Omental fat pad (tissue), 4 donors: ENCODE results near the gene CLTCL1. TPM values are rescaled to one million over a fixed set of nuclear protein-coding genes. Genes with fewer than 3 reads are reported as not detected.

Experiments used
- ATAC-seq: fragments of 150-250 bp; one replicate; pipeline ENCODE4 v1.9.1; 2016; ENCODE audit warnings: mild to moderate bottlenecking, moderate library complexity; ENCODE audit not compliant: low FRiP score
- DNase-seq: peaks from one replicate; pipeline ENCODE4 v3.0.0-alpha.2; 2019; ENCODE audit warnings: low spot score
- CTCF ChIP-seq, 3 donors: fragments of 450-650 bp; IDR thresholded peaks; one replicate each; pipeline ENCODE4 v1.5.1; 2016 to 2017; ENCODE audit warnings: antibody characterized with exemption in 3 of 3, mild to moderate bottlenecking in 3 of 3, moderate library complexity in 2 of 3
- total RNA-seq, 4 donors: library from RNA; depleted of rRNA; stranded (reverse); fragments of >200 nt; gene quantifications; one replicate each; pipeline ENCODE4 v1.1.0, GENCODE V29; 2016

Gene CLTCL1
- total RNA-seq, 4 donors from 2014 or later, result 5.0 to 14.3 (median 5.9) TPM

GRCh38 chr22:19178065-19178656 lies 113.4 kb downstream of the CLTCL1 start:
- peak; percentile 16 for ATAC-seq
- no peak for TF ChIP-seq CTCF (IDR thresholded peaks at IDR 0.05)
- DNase-seq, result no peak

DNA sequence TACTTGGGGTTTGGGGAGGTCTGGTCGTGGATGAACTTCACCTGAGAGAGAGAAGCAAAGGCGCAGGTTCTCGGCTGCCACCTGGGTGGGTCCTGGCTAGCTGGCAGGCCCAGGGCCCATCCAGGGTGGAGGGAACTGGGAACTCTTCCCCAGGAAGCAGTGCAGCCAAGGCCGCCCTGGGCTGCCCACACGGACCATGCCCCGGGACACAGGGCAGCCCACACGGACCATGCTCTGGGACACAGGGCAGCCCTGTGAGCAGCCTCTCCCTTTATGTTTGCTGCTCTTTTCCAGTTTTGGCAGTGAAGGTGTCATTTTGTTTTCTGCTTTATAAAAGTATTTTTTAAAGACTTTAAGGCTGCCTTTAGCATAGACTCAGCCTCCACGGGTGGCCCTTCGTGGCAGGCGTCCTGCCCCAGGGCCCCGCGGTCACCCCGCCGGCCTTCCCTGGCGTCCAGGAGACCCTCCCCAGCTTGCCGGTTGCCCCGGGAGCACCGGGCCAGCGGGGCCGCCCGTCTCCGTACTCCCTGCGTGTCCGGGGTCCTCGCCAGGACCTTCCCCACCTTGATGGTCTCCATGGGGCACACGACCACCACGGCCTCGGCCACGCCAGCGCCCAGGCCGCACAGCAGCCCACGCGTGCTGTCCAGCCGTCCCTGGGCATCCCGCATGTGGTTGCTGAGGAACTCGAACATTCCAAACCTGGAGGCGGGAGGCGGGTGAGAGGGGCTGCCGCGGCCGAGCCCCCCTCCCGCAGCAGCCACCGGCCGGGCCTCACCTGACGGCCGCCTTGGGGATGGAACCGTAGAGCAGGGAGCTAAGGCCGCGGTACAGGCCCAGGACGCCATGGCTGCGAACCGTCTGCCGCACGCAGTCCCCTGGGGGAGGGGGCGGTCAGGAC lies 114.1 kb downstream of the CLTCL1 start:
- DNase-seq, result no peak
- no peak for TF ChIP-seq CTCF (IDR thresholded peaks at IDR 0.05)
- no peak for ATAC-seq

GRCh38 chr22:19176732-19177131 lies 114.8 kb downstream of the CLTCL1 start:
- ATAC-seq (no peak), DNase-seq (no peak)
- TF ChIP-seq CTCF (IDR thresholded peaks at IDR 0.05), result no peak

GRCh38 chr22:19176175-19176643 lies 115.3 kb downstream of the CLTCL1 start:
- no peak for ATAC-seq
- no peak for DNase-seq

DNA sequence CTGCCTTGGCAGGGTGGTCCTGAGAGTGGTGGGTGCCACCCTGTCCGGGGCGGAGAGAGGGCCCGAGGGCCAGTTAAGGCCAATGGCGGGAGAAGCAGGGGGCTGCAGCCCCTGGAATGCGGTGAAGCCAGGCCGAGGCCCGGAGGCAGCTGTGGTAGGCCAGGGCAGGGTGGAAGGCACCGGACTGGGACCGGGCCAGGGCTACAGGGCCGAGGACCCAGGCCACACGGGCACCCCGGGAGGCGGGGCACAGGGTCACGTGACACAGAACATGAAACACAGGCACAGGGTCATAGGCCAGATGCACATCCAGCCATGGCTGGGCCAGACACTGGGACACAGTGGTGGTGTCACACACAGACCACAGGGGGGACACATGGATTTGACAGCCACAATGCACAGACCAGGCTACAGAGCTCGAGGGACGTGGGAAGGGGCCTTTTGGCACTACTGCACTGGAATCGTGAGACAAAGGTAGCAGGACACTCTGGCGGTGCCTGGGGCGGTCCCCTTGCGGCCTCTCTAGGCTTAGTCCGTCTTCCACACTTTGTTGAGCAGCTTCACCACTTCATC lies 115.8 kb downstream of the CLTCL1 start:
- DNase-seq (no peak), ATAC-seq (no peak)
- TF ChIP-seq CTCF (IDR thresholded peaks at IDR 0.05), result no peak

More at GRCh38 chr22:19176175-19176643, 115.3 kb downstream of the CLTCL1 start:
- no peak for TF ChIP-seq CTCF (IDR thresholded peaks at IDR 0.05)

DNA sequence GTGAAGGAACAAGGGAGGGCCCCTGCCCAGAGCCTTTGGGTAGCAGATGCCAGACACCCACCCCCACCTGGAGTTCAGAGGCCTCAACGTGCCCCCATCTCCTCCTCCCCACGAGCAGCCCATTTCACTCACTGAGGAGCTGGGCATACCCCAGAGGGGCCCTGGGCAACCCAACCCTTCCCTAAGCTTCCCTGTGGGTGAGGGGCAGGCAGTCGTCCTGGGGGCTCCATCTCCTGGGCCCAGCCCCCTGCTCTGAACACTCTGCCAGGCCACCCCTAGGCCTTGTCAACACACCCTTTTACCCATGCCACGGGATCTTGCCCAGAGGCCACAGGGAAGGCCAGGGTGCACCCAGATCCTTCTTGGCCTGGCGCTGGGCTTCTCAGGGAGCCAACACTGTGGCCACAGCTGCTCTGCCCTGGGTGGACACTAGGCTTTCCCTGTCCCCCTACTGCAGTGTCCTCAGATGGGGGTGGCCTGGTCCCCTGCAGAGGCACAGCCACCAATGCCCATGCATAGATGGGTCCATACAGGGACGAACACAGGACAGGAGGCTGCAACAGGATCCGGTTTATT lies 116.4 kb downstream of the CLTCL1 start:
- no peak for TF ChIP-seq CTCF (IDR thresholded peaks at IDR 0.05)
- ATAC-seq, result no peak
- no peak for DNase-seq
